ENCODE results near the gene ADAMTS8. TPM values are rescaled to one million over a fixed set of nuclear protein-coding genes. Genes with fewer than 3 reads are reported as not detected.

The ADAMTS8 gene
- total RNA-seq, 1 donor from 2014 or later = 0.96 TPM

GRCh38 chr11:130383344-130384211 lies 44.8 kb downstream of the ADAMTS8 start:
- H3K4me1 Mint-ChIP-seq = peaks cover 17% of the 10 kb centered on the region
- no peak for DNase-seq (ENCODE audit: low spot score in 2 of 2, unreplicated experiment in 2 of 2)
- H3K36me3 Mint-ChIP-seq = no peaks in the 10 kb centered on the region

GRCh38 chr11:130381317-130381716 lies 47.1 kb downstream of the ADAMTS8 start:
- Mint-ChIP-seq H3K4me1 (peaks cover 17% of the 10 kb centered on the region), H3K4me3 (no peak overlapping the region), H3K36me3 (no peaks in the 10 kb centered on the region), H3K9me3 (peaks cover 8% of the 10 kb centered on the region), H3K27ac (no peak overlapping the region), H3K27me3 (ENCODE audit: low read depth) (no peaks in the 10 kb centered on the region)
- DNase-seq (ENCODE audit: low spot score in 2 of 2, unreplicated experiment in 2 of 2) = no peak
- TF ChIP-seq CTCF (IDR thresholded peaks at IDR 0.05; ENCODE audit: unreplicated experiment) = no peak

More at GRCh38 chr11:130383344-130384211, 44.8 kb downstream of the ADAMTS8 start:
- Mint-ChIP-seq H3K27me3 (ENCODE audit: low read depth) (peaks cover 5% of the 10 kb centered on the region), H3K4me3 (no peak overlapping the region), H3K27ac (peak overlapping the region; percentile 94), H3K9me3 (peaks cover 8% of the 10 kb centered on the region)
- no peak for TF ChIP-seq CTCF (IDR thresholded peaks at IDR 0.05; ENCODE audit: unreplicated experiment)

GRCh38 chr11:130380778-130381177 lies 47.6 kb downstream of the ADAMTS8 start:
- Mint-ChIP-seq H3K9me3 (peaks cover 8% of the 10 kb centered on the region), H3K27ac (no peak overlapping the region), H3K27me3 (ENCODE audit: low read depth) (no peaks in the 10 kb centered on the region), H3K4me3 (no peak overlapping the region), H3K4me1 (peaks cover 17% of the 10 kb centered on the region), H3K36me3 (no peaks in the 10 kb centered on the region)
- no peak for DNase-seq (ENCODE audit: low spot score in 2 of 2, unreplicated experiment in 2 of 2)
- TF ChIP-seq CTCF (IDR thresholded peaks at IDR 0.05; ENCODE audit: unreplicated experiment) = no peak

GRCh38 chr11:130379276-130379675 lies 49.1 kb downstream of the ADAMTS8 start:
- Mint-ChIP-seq H3K27me3 (ENCODE audit: low read depth) (no peaks in the 10 kb centered on the region), H3K27ac (no peak overlapping the region), H3K36me3 (no peaks in the 10 kb centered on the region), H3K4me1 (peaks cover 13% of the 10 kb centered on the region), H3K4me3 (no peak overlapping the region), H3K9me3 (peaks cover 8% of the 10 kb centered on the region)
- TF ChIP-seq CTCF (IDR thresholded peaks at IDR 0.05; ENCODE audit: unreplicated experiment) = no peak
- no peak for DNase-seq (ENCODE audit: low spot score in 2 of 2, unreplicated experiment in 2 of 2)

GRCh38 chr11:130370845-130371590 lies 57.4 kb downstream of the ADAMTS8 start:
- H3K36me3 Mint-ChIP-seq = no peaks in the 10 kb centered on the region
- no peaks in the 10 kb centered on the region for H3K4me1 Mint-ChIP-seq
- peaks cover 3% of the 10 kb centered on the region for H3K27me3 Mint-ChIP-seq (ENCODE audit: low read depth)
- no peaks in the 10 kb centered on the region for H3K9me3 Mint-ChIP-seq
- DNase-seq (ENCODE audit: low spot score in 2 of 2, unreplicated experiment in 2 of 2) = no peak
- no peak overlapping the region for H3K4me3 Mint-ChIP-seq
- TF ChIP-seq CTCF (IDR thresholded peaks at IDR 0.05; ENCODE audit: unreplicated experiment) = no peak
- no peak overlapping the region for H3K27ac Mint-ChIP-seq

Measured in mesothelial cell of epicardium (in vitro differentiated cells).